ENCODE data around the gene PCGF2. TPM values are rescaled to one million over a fixed set of nuclear protein-coding genes. Genes with fewer than 3 reads are reported as not detected.

The PCGF2 gene
- total RNA-seq, 6 donors from 2014 or later, result 14.6 to 51.7 (median 31.9) TPM

- WGBS, 2 donors, result 0 to 1% methylated on average over 24 to 44 of the region's 50 CpGs
- H3K4me1 ChIP-seq, result peaks cover 42 to 69% (median 53%) of the 10 kb centered on the region in 4 donors
- ATAC-seq (ENCODE audit: low FRiP score in 2 of 2), result peak; percentile 42 to 81
Observed at GRCh38 chr17:38703742-38704605, 44.2 kb downstream of the PCGF2 start.

GRCh38 chr17:38702916-38703741, 45.0 kb downstream of the PCGF2 start:
- 2 to 4% methylated on average over 42 to 53 of the region's 55 CpGs for WGBS, 2 donors
- peak overlapping the region; percentile 94 to 98 (median 96) for H3K27ac ChIP-seq
- no peak for ATAC-seq (ENCODE audit: low FRiP score in 2 of 2)
- no peaks in the 10 kb centered on the region for H3K9me3 ChIP-seq
- peak; percentile 60 to 84 for DNase-seq
- H3K27me3 ChIP-seq, result peaks cover 0 to 3% (median 0%) of the 10 kb centered on the region in 4 donors
- H3K4me3 ChIP-seq, result peak overlapping the region; percentile 78 to 97 (median 93)
- TF ChIP-seq POLR2A (IDR thresholded peaks at IDR 0.05), result no peak
- TF ChIP-seq POLR2AphosphoS5 (IDR thresholded peaks at IDR 0.05), result no peak
- TF ChIP-seq CTCF (IDR thresholded peaks at IDR 0.05), result no peak
- no peak for TF ChIP-seq EP300 (IDR thresholded peaks at IDR 0.05)
- H3K4me1 ChIP-seq, result peaks cover 42 to 73% (median 57%) of the 10 kb centered on the region in 4 donors
- peaks cover 0 to 7% (median 1%) of the 10 kb centered on the region in 4 donors for H3K36me3 ChIP-seq

More at GRCh38 chr17:38703742-38704605, 44.2 kb downstream of the PCGF2 start:
- H3K27ac ChIP-seq, result peak overlapping the region; percentile 94 to 98 (median 96)
- DNase-seq, result peak; percentile 95
- H3K4me3 ChIP-seq, result peak overlapping the region; percentile 78 to 97 (median 93)
- no peaks in the 10 kb centered on the region for H3K9me3 ChIP-seq
- TF ChIP-seq POLR2AphosphoS5 (IDR thresholded peaks at IDR 0.05) (peak; percentile 32 to 65), CTCF (IDR thresholded peaks at IDR 0.05) (no peak), POLR2A (IDR thresholded peaks at IDR 0.05) (peak in 2 of 4 donors; percentile 64 to 70), EP300 (IDR thresholded peaks at IDR 0.05) (no peak)
- H3K27me3 ChIP-seq, result peaks cover 0 to 3% (median 0%) of the 10 kb centered on the region in 4 donors
- H3K36me3 ChIP-seq, result peaks cover 0 to 13% (median 4%) of the 10 kb centered on the region in 4 donors

- Histone ChIP-seq H3K27me3 (peaks cover 0 to 3% (median 0%) of the 10 kb centered on the region in 4 donors), H3K36me3 (peaks cover 0 to under 1% (median 0%) of the 10 kb centered on the region in 4 donors), H3K4me3 (peak overlapping the region; percentile 78 to 97 (median 93)), H3K4me1 (peaks cover 41 to 65% (median 53%) of the 10 kb centered on the region in 4 donors), H3K9me3 (no peaks in the 10 kb centered on the region), H3K27ac (peak overlapping the region; percentile 94 to 98 (median 96))
- 1% methylated on average over 45 of the region's 81 CpGs; no CpG with 5 or more reads in 1 of the 2 donors for WGBS, 2 donors
- peak in 3 of 4 donors; percentile 67 to 91 (median 70) for TF ChIP-seq POLR2A (IDR thresholded peaks at IDR 0.05)
- no peak for TF ChIP-seq CTCF (IDR thresholded peaks at IDR 0.05)
- TF ChIP-seq POLR2AphosphoS5 (IDR thresholded peaks at IDR 0.05), result peak; percentile 74 to 97
- TF ChIP-seq EP300 (IDR thresholded peaks at IDR 0.05), result peak in 1 of 4 donors; percentile 27
- DNase-seq, result peak; percentile 87 to 97
- peak; percentile 75 to 81 for ATAC-seq (ENCODE audit: low FRiP score in 2 of 2)
Observed at GRCh38 chr17:38702166-38702915, 45.8 kb downstream of the PCGF2 start.

- Histone ChIP-seq H3K9me3 (no peaks in the 10 kb centered on the region), H3K27me3 (peaks cover 0 to 3% (median 0%) of the 10 kb centered on the region in 4 donors), H3K36me3 (no peaks in the 10 kb centered on the region), H3K4me1 (peaks cover 34 to 58% (median 46%) of the 10 kb centered on the region in 4 donors), H3K4me3 (peak overlapping the region; percentile 42 to 97 (median 93)), H3K27ac (peak overlapping the region; percentile 94 to 98 (median 96))
- 0 to 2% methylated on average over 5 to 20 of the region's 25 CpGs for WGBS, 2 donors
- TF ChIP-seq POLR2AphosphoS5 (IDR thresholded peaks at IDR 0.05) (peak in 1 of 2 donors; percentile 28), EP300 (IDR thresholded peaks at IDR 0.05) (peak in 2 of 4 donors; percentile 27 to 40), POLR2A (IDR thresholded peaks at IDR 0.05) (no peak)
- ATAC-seq (ENCODE audit: low FRiP score in 2 of 2) (peak in 1 of 2 donors; percentile 26), DNase-seq (peak in 1 of 2 donors; percentile 55)
Observed at GRCh38 chr17:38701504-38702165, 46.5 kb downstream of the PCGF2 start.
